HT1080 (cell line): ENCODE results near the gene TNIP1. TPM values are rescaled to one million over a fixed set of nuclear protein-coding genes. Genes with fewer than 3 reads are reported as not detected.

Experiments
- DNase-seq: peaks from one replicate; pipeline ENCODE4 v3.0.0-alpha.2; 2015; ENCODE audit warnings: low read depth
- total RNA-seq: library from RNA; depleted of rRNA; stranded (reverse); fragments of >200 nt; shearing (Covaris generic); gene quantifications from 2 replicates; pipeline ENCODE4 v1.2.3, GENCODE V29; 2014; rRNA removed

TNIP1 gene
- total RNA-seq, 1 experiment from 2014 or later = 83.0 TPM

DNA sequence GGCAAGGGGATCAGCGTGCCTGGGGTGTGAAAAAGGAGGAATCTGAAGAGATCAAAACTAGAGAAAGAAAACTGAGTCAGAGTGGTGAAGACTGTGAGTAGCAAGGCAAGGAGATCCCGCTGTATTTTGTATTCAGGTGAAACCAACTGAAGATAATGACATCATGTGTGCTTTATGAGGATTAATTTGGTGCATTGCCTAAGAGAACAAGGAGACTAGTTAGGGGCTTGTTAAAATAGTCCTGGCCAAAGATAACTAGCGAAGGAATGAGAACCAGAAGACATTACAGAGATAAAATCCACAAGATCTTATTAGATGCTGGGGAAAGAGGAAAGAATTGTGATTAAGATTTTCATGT is 77.4 kb downstream of the TNIP1 start:
- no peak for DNase-seq

DNA sequence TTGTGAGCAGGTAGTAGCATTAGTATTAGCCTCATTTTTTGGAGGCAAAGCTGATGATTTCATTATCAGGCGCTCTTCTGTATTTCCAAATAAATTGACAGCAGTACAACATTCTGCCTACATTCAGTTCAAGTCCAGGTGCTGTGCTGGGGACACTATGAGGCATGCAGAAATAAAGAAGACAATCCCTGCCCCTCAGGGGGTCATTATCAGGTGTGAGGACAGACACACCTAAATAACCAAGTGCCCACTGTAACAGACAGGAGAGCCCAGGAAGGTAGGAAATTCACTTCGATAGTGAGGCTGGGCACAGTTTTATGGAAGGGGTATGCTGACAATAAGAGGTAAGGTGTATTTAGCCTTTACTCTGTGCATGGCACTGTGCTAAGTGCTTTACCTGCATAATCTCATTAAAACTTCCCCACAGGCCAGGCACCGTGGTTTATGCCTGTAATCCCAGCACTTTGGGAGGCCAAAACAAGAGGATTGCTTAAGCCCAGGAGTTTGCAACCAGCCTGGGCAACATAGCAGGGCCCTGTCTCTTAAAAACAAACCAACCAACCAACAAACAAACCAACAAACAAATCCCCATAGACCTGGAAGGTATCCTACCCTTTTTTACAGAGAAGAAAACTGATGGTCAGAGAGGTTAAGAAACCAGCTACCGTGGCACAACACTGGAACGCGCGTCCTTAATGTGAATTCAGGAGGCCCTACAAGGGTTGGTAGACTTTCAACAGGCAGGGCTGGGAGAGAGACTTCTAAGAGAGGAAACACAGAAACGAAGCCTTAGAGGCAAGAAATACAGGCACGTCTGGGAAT is 77.9 kb downstream of the TNIP1 start:
- DNase-seq = no peak

DNA sequence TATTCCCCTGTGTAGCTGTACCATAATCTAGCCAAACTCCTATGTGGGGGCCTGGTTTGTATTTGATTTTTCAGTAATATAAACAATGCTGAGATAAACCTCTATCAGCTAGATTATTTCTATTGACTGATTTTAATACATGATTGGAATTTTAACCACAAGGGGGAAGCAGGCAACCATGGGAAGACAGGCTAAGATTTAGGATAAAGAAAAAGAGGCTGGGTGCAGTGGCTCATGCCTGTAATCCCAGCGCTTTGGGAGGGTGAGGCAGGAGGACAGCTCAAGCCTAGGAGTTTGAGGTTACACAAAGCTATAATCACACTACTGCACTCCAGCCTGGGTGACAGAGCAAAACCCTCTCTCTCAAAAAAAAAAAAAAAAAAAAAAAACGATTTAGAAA is 78.6 kb downstream of the TNIP1 start:
- DNase-seq = peak; percentile 44

DNA sequence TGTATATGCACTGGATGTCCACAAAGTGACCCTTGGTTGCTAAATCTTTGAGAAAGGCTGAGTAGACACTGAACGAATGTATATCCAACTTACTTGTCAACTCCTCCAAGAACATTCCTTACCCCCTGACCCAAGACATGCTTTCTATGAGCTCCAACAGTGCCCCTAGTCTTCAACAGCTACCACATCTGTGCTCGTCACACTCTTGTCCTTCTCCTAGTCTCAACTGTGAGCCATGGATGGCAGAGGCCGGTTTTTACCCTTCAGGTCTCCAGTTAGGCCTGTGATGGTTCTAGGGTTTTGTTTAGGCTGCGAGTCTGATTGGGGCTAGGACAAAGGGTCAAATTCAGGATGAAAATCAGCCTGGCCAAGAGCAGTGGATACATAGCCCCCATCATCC is 79.4 kb downstream of the TNIP1 start:
- DNase-seq = no peak

- DNase-seq = no peak
Measured at GRCh38 chr5:150999704-151000442, 81.0 kb downstream of the TNIP1 start.

DNA sequence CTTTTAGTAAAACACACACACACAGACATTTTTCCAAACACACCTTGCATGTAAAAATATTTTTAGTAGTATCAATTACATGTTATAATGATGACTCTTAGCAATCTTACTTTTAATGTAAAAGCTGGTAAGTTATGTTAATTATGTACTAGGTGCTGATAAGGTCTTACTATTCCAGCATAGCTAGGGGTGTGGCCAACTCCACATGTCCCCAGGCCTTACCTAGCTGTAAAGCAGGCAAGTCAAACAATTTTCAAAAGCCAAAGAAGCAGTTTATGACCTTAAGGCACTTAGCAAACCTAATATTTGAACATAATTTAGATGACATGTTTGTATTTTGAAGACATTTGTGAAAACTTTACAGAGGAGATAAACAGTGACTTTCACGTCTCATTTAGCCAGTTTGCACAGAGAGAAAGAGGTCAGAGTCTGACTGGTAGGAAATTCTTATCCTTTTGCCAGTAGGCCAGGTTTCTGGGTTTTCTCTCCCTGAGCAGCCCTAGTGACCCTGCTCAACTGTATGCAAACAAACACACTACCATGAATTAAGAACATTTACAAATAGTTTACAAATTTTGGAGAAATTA is 86.9 kb downstream of the TNIP1 start:
- DNase-seq = no peak

DNA sequence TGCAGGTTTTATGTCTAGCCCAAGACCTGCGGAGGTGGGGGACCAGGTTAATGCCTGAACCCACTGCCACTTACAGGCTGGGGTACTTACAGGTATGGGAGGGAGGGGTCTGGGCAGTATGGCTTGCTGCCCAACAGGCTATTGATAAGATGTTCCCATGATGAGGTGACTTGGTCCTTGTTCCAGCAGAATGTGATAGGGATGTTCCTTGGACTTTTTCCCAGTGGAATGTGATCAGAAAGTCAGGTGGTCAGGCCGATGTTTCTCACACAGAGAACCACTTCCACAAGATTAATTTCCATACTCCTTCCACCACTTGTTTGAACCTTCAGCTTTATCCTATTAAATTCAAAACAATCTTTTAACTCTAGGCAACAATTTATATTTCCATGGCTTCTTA is 87.4 kb downstream of the TNIP1 start:
- DNase-seq = no peak

DNA sequence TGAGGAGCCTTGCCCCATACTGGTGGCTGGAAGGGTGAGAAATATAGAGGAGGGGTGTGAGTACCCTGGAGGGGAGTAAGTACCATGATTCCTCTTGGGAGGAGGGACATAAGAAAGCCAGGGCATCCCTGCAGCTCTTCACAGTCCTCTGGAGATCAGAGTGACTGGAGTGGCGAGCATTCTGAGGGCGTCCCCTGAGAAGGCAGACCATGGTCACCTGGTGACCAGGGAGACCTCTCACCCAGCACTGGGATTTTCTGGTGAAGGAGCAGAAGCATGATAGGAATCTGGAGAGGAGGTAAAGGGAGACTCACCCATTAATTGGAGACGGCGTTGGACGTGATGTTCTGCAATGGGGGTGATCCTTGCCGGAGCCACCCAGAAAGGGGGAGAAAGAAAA is 88.1 kb downstream of the TNIP1 start:
- no peak for DNase-seq

DNA sequence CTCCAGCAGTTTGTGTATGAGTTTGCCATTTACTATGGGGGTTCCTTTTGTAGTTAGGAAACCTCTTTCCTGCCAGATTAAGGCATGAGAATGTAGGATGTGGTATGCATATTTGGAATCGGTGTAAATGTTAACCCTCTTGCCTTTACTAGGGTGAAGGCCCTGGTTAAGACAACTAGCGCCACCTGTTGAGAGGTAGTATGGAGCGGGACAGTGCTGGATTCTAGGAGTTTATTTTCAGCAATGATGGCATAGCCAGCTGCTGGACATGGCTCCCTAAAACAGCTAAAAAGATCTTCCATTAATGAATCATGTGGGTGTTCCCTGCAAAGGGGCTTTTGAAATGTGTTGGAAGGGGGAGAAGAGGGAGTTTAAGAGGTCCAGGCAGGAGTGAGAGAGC is 91.1 kb downstream of the TNIP1 start:
- no peak for DNase-seq

DNA sequence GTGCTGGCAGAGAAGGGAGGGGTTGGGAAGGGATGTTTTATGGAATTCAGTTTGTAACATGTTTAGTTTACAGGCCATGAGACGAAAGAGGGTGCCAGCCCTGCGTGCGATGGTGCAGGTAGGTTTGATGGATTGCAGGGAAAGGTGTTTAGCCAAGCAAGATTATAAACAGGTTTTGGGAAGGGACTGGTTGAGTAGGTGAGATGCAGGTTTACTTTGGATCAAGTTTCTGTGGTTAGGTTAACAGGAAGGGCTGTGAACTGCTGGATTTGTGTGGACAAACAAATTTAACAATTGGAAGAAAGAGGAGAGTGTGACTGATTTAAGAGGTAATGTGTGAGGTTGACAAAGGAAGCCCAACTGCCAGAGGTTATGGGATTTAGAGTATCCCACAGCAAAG is 93.1 kb downstream of the TNIP1 start:
- DNase-seq = no peak

Other genes with a start within 250 kb of the TNIP1 start
- 0.08 and 0.10 TPM in 2 replicates for gene IRGM, start 234.5 kb downstream of the TNIP1 start, total RNA-seq
- gene ZNF300, start 176.1 kb downstream of the TNIP1 start, total RNA-seq = 8.3 and 8.6 TPM in 2 replicates
- gene GPX3, start 60.4 kb downstream of the TNIP1 start, total RNA-seq = 0.17 and 0.27 TPM in 2 replicates
- gene ANXA6, start 76.7 kb upstream of the TNIP1 start, total RNA-seq = 142 and 152 TPM in 2 replicates
- 15.5 and 18.4 TPM in 2 replicates for gene CCDC69, start 143.1 kb upstream of the TNIP1 start, total RNA-seq
- gene GM2A, start 172.2 kb upstream of the TNIP1 start, total RNA-seq = 16.0 and 20.3 TPM in 2 replicates
- not detected in 2 replicates for gene SLC36A3, start 222.7 kb upstream of the TNIP1 start, total RNA-seq